ENCODE data around the gene PRICKLE3.

DNA sequence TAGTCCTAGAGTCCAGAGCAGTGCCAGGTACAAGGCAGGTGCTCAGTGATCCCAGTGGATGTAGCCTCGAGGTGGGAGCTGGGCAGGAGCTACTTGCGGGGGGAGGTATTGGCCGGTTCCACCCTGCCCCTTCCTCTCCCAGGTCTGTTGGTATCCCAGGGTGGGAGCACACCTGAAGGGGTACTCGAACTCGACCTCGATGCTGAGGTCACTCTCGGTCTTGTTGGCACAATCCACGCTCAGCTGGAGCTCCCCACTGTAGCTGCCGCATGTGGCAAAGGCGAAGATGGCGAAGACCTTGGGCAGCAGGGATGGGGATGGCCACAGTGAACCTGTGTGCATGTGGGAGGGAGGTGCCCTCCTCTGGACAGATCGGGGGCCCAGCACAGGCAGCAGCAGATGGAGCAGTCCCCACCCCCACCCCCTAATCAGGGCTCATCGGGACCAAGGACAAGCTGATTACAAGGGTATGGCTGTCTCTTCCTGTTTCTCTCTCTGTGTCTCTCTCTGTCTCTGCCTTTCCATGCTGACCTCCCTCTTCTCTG, 11.4 kb upstream of the PRICKLE3 start:
- TF ChIP-seq, protein P1, sequence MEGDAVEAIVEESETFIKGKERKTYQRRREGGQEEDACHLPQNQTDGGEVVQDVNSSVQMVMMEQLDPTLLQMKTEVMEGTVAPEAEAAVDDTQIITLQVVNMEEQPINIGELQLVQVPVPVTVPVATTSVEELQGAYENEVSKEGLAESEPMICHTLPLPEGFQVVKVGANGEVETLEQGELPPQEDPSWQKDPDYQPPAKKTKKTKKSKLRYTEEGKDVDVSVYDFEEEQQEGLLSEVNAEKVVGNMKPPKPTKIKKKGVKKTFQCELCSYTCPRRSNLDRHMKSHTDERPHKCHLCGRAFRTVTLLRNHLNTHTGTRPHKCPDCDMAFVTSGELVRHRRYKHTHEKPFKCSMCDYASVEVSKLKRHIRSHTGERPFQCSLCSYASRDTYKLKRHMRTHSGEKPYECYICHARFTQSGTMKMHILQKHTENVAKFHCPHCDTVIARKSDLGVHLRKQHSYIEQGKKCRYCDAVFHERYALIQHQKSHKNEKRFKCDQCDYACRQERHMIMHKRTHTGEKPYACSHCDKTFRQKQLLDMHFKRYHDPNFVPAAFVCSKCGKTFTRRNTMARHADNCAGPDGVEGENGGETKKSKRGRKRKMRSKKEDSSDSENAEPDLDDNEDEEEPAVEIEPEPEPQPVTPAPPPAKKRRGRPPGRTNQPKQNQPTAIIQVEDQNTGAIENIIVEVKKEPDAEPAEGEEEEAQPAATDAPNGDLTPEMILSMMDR (IDR thresholded peaks at IDR 0.05) = no peak
- no peak for TF ChIP-seq POLR2A (IDR thresholded peaks at IDR 0.05)

All from thyroid gland (tissue), 4 donors.